GM06990 (cell line): ENCODE results near the gene PTPN14.

ENCODE experiments used
- DNase-seq: peaks from one replicate; pipeline ENCODE4 v3.0.0-alpha.2; 2011; ENCODE audit not compliant: insufficient read length; ENCODE audit errors: extremely low read depth
- H3K27me3 ChIP-seq: replicated peaks from 2 replicates; pipeline ENCODE4 v1.6.0; 2011; ENCODE audit warnings: low read length; ENCODE audit not compliant: control insufficient read depth, insufficient read depth
- H3K36me3 ChIP-seq: 2 replicates; pipeline ENCODE4 v1.5.1; 2011; ENCODE audit warnings: low read length; ENCODE audit not compliant: control insufficient read depth, insufficient read depth
- H3K4me3 ChIP-seq: replicated peaks from 2 replicates; pipeline ENCODE4 v1.5.1; 2011; ENCODE audit warnings: low read depth, mild to moderate bottlenecking, control low read depth, low read length
- CTCF ChIP-seq: IDR thresholded peaks from 2 replicates; pipeline ENCODE4 v1.5.1; 2011; ENCODE audit warnings: low read length, control low read depth, mild to moderate bottlenecking, inconsistent platforms; ENCODE audit not compliant: insufficient read depth, poor library complexity, severe bottlenecking

Gene PTPN14

GRCh38 chr1:214469290-214469689 lies 82.1 kb downstream of the PTPN14 start:
- no peak for TF ChIP-seq CTCF
- Histone ChIP-seq H3K27me3 (no peaks in the 10 kb centered on the region), H3K4me3 (no peak overlapping the region), H3K36me3 (no peaks in the 10 kb centered on the region)
- DNase-seq: no peak

- H3K27me3 ChIP-seq: no peaks in the 10 kb centered on the region
Observed at GRCh38 chr1:214467078-214467585, 84.3 kb downstream of the PTPN14 start.

GRCh38 chr1:214466403-214467077 lies 84.9 kb downstream of the PTPN14 start:
- DNase-seq: no peak

More at GRCh38 chr1:214467078-214467585, 84.3 kb downstream of the PTPN14 start:
- no peak for DNase-seq
- no peak overlapping the region for H3K4me3 ChIP-seq
- H3K36me3 ChIP-seq: no peaks in the 10 kb centered on the region
- no peak for TF ChIP-seq CTCF

GRCh38 chr1:214464445-214465287 lies 86.7 kb downstream of the PTPN14 start:
- TF ChIP-seq CTCF: no peak
- DNase-seq: no peak
- no peaks in the 10 kb centered on the region; the same call in 1 of the 2 replicates for H3K27me3 ChIP-seq
- no peaks in the 10 kb centered on the region for H3K36me3 ChIP-seq
- no peak overlapping the region for H3K4me3 ChIP-seq

More at GRCh38 chr1:214466403-214467077, 84.9 kb downstream of the PTPN14 start:
- H3K27me3 ChIP-seq: no peaks in the 10 kb centered on the region
- no peak for TF ChIP-seq CTCF
- H3K36me3 ChIP-seq: no peaks in the 10 kb centered on the region
- H3K4me3 ChIP-seq: no peak overlapping the region

- DNase-seq: no peak
- no peaks in the 10 kb centered on the region for H3K36me3 ChIP-seq
- H3K4me3 ChIP-seq: no peak overlapping the region
- H3K27me3 ChIP-seq: no peaks in the 10 kb centered on the region; the same call in 1 of the 2 replicates
- TF ChIP-seq CTCF: no peak
Observed at GRCh38 chr1:214463596-214463995, 87.8 kb downstream of the PTPN14 start.
